ENCODE data around the gene ANKRD42. TPM values are rescaled to one million over a fixed set of nuclear protein-coding genes. Genes with fewer than 3 reads are reported as not detected.
A peak's percentile ranks its signal among the peaks of the same experiment; 100 is the strongest.

Gene ANKRD42
- total and polyA plus RNA-seq, 2 experiments from 2014 or later = 9.2 to 9.7 TPM

- DNase-seq (ENCODE audit: low spot score) = peak; percentile 49
- Histone ChIP-seq H3K4me1 (ENCODE audit: insufficient read depth) (no peaks in the 10 kb centered on the region), H3K36me3 (replicated peaks; ENCODE audit: insufficient read depth, low read depth) (no peaks in the 10 kb centered on the region), H3K9me3 (ENCODE audit: low read depth) (no peaks in the 10 kb centered on the region), H3K27me3 (no peaks in the 10 kb centered on the region), H4K20me1 (ENCODE audit: insufficient read depth, poor library complexity, severe bottlenecking) (no peaks in the 10 kb centered on the region), H3K9me2 (replicated peaks; ENCODE audit: insufficient read depth) (no peaks in the 10 kb centered on the region), H3K4me2 (no peak overlapping the region), H3K27ac (no peak overlapping the region), H3K79me2 (no peaks in the 10 kb centered on the region), H3K4me3 (no peak overlapping the region), H2AFZ (no peak overlapping the region)
- TF ChIP-seq, protein P1, sequence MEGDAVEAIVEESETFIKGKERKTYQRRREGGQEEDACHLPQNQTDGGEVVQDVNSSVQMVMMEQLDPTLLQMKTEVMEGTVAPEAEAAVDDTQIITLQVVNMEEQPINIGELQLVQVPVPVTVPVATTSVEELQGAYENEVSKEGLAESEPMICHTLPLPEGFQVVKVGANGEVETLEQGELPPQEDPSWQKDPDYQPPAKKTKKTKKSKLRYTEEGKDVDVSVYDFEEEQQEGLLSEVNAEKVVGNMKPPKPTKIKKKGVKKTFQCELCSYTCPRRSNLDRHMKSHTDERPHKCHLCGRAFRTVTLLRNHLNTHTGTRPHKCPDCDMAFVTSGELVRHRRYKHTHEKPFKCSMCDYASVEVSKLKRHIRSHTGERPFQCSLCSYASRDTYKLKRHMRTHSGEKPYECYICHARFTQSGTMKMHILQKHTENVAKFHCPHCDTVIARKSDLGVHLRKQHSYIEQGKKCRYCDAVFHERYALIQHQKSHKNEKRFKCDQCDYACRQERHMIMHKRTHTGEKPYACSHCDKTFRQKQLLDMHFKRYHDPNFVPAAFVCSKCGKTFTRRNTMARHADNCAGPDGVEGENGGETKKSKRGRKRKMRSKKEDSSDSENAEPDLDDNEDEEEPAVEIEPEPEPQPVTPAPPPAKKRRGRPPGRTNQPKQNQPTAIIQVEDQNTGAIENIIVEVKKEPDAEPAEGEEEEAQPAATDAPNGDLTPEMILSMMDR (IDR thresholded peaks at IDR 0.05; ENCODE audit: poor library complexity) = no peak
- TF ChIP-seq EZH2phosphoT487 (IDR thresholded peaks at IDR 0.05; ENCODE audit: low read depth, severe bottlenecking, unreplicated experiment) (no peak), EZH2 (IDR thresholded peaks at IDR 0.05; ENCODE audit: borderline replicate concordance) (no peak)
- WGBS (ENCODE audit: low lambda C conversion rate, missing lambda C conversion rate) = 79% methylated on average over 10 of the region's 10 CpGs
Measured at GRCh38 chr11:83151274-83151977, 42.1 kb upstream of the ANKRD42 start.

DNA sequence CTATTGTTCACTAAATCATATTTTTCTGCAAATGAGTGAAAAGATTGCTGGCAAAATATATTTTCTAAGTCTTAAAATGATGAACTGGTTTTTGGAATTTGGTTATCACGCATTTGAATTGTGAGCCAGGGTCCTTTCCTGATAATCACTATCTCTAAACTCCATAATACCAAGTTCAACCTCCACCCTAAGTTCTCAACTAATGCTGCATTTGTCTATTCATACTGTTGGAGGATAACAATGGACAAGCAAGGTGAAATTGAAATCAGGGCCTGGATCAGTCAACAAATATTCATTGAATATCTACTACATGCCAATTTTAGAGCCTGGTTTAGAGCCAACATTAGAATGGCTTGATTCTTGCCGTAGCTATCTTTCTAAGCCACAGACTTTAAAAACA lies 41.2 kb upstream of the ANKRD42 start:
- WGBS (ENCODE audit: low lambda C conversion rate, missing lambda C conversion rate) = 97% methylated on average over 2 of the region's 2 CpGs

GRCh38 chr11:83153764-83154163 lies 39.7 kb upstream of the ANKRD42 start:
- Histone ChIP-seq H3K27ac (no peak overlapping the region), H3K36me3 (replicated peaks; ENCODE audit: insufficient read depth, low read depth) (no peaks in the 10 kb centered on the region), H2AFZ (no peak overlapping the region), H3K79me2 (peaks cover 17% of the 10 kb centered on the region), H3K9me3 (ENCODE audit: low read depth) (no peaks in the 10 kb centered on the region), H3K4me2 (no peak overlapping the region), H4K20me1 (ENCODE audit: insufficient read depth, poor library complexity, severe bottlenecking) (peaks cover 7% of the 10 kb centered on the region), H3K27me3 (no peaks in the 10 kb centered on the region), H3K4me3 (no peak overlapping the region), H3K4me1 (ENCODE audit: insufficient read depth) (no peaks in the 10 kb centered on the region), H3K9me2 (replicated peaks; ENCODE audit: insufficient read depth) (no peaks in the 10 kb centered on the region)
- DNase-seq (ENCODE audit: low spot score) = no peak
- 93% methylated on average over 6 of the region's 6 CpGs for WGBS (ENCODE audit: low lambda C conversion rate, missing lambda C conversion rate)
- no peak for TF ChIP-seq EZH2 (IDR thresholded peaks at IDR 0.05; ENCODE audit: borderline replicate concordance)
- TF ChIP-seq EZH2phosphoT487 (IDR thresholded peaks at IDR 0.05; ENCODE audit: low read depth, severe bottlenecking, unreplicated experiment) = no peak
- TF ChIP-seq, protein P1 (IDR thresholded peaks at IDR 0.05; ENCODE audit: poor library complexity) = no peak

More for the DNA sequence above, 41.2 kb upstream of the ANKRD42 start:
- no peak overlapping the region for H3K4me3 ChIP-seq
- no peaks in the 10 kb centered on the region for H3K36me3 ChIP-seq (replicated peaks; ENCODE audit: insufficient read depth, low read depth)
- H3K4me2 ChIP-seq = no peak overlapping the region
- no peaks in the 10 kb centered on the region for H3K9me2 ChIP-seq (replicated peaks; ENCODE audit: insufficient read depth)
- H3K79me2 ChIP-seq = peaks cover 2% of the 10 kb centered on the region
- H4K20me1 ChIP-seq (ENCODE audit: insufficient read depth, poor library complexity, severe bottlenecking) = no peaks in the 10 kb centered on the region
- H3K4me1 ChIP-seq (ENCODE audit: insufficient read depth) = no peaks in the 10 kb centered on the region
- no peak overlapping the region for H3K27ac ChIP-seq
- no peaks in the 10 kb centered on the region for H3K9me3 ChIP-seq (ENCODE audit: low read depth)
- DNase-seq (ENCODE audit: low spot score) = no peak
- TF ChIP-seq, protein P1 (IDR thresholded peaks at IDR 0.05; ENCODE audit: poor library complexity) = no peak
- TF ChIP-seq EZH2phosphoT487 (IDR thresholded peaks at IDR 0.05; ENCODE audit: low read depth, severe bottlenecking, unreplicated experiment) (no peak), EZH2 (IDR thresholded peaks at IDR 0.05; ENCODE audit: borderline replicate concordance) (no peak)
- no peaks in the 10 kb centered on the region for H3K27me3 ChIP-seq
- H2AFZ ChIP-seq = no peak overlapping the region
